SK-N-MC (cell line): ENCODE data around the gene TGFB2.
A peak's percentile ranks its signal among the peaks of the same experiment; 100 is the strongest.

ENCODE experiments used
- DNase-seq: peaks from one replicate; pipeline ENCODE4 v3.0.0-alpha.2; 2011; ENCODE audit warnings: low read depth, low spot score
- H3K27ac ChIP-seq: fragments of 200-600 bp; sonication (generic); 2 replicates; pipeline ENCODE4 v1.5.1; 2016; ENCODE audit warnings: mixed run types
- H3K36me3 ChIP-seq: fragments of 200-600 bp; sonication (generic); 2 replicates; pipeline ENCODE4 v1.6.1; 2017; ENCODE audit warnings: antibody characterized with exemption, low read length, mixed read lengths; ENCODE audit not compliant: insufficient read depth
- H3K4me3 ChIP-seq: fragments of 200-600 bp; sonication (generic); 2 replicates; pipeline ENCODE4 v1.5.1; 2016
- H3K9ac ChIP-seq: fragments of 200-600 bp; sonication (generic); 2 replicates; pipeline ENCODE4 v1.8.0; 2017; ENCODE audit warnings: mixed run types, mixed read lengths; ENCODE audit not compliant: insufficient read length
- H3K9me3 ChIP-seq: fragments of 200-600 bp; sonication (generic); 2 replicates; pipeline ENCODE4 v1.6.1; 2017; ENCODE audit warnings: low read depth, mild to moderate bottlenecking, antibody characterized with exemption, low read length, moderate library complexity, mixed read lengths
- EZH2 ChIP-seq: fragments of 200-600 bp; sonication (generic); IDR thresholded peaks from one replicate; pipeline ENCODE4 v1.6.1; 2017; ENCODE audit warnings: antibody characterized with exemption
- FOXP2 ChIP-seq: optimal IDR thresholded peaks from 2 replicates; pipeline ENCODE3; 2011; ENCODE audit warnings: mild to moderate bottlenecking, moderate library complexity; ENCODE audit not compliant: insufficient read depth; ENCODE audit errors: extremely low read length, control extremely low read depth
- POLR2AphosphoS5 ChIP-seq: IDR thresholded peaks from 2 replicates; pipeline ENCODE4 v1.6.1; 2012; ENCODE audit warnings: mild to moderate bottlenecking, low read depth, low read length, borderline replicate concordance

The TGFB2 gene

DNA sequence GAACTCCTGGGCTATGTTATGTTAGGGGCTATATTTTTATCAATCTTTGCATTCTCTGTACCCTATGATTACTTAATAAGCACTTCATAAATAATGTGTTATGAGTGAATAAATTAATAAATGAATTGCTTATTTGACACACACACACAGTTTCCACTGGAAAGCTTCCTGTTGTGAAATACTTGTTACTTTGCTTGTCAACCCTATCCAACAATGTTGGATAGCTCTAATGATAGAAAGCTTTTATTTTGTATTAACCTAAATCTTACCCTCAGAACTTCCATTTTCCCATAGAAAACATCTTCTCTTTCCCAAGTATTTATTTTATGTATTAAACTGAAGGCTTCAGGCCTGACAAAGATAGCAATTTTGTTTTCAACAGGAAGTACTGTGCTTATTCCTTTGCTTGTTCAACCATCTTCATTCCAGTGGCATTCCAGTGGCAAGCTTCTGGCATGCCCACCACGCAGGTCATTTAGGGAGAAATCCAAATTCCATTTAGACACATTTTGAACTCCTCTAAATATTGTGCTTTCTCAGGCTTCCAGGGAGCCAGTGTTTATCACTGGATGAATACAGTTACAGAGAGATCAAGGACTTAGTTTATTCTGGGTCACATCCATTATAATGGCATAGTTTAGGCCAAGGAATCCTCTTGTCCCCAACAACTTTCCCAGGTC is 134.4 kb downstream of the TGFB2 start:
- TF ChIP-seq EZH2 (no peak), FOXP2 (no peak), POLR2AphosphoS5 (no peak)
- Histone ChIP-seq H3K9ac (no peak overlapping the region), H3K4me3 (no peak overlapping the region), H3K36me3 (no peaks in the 10 kb centered on the region), H3K27ac (peak overlapping the region; percentile 60; the same call in 1 of the 2 replicates), H3K9me3 (no peaks in the 10 kb centered on the region)
- DNase-seq, result no peak

DNA sequence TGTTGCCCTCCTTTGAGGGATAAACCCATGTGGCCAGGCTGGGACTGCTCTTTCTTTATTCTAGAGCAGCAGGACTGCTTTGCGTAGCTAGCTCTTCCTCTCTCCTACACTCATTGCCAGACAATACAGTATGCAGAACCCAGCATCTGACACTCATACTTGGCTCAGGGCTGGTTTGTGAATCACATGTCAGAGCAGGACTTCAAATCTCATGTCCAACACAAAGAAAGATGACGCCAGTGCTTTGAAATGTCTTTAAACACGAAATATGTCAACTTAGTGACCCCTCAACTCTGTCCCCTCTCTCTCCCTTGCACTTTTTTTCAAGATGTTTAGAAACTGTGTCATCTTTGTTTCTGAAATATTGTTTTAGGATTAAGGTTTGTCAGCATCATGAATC is 135.0 kb downstream of the TGFB2 start:
- TF ChIP-seq FOXP2 (no peak), POLR2AphosphoS5 (no peak), EZH2 (no peak)

DNA sequence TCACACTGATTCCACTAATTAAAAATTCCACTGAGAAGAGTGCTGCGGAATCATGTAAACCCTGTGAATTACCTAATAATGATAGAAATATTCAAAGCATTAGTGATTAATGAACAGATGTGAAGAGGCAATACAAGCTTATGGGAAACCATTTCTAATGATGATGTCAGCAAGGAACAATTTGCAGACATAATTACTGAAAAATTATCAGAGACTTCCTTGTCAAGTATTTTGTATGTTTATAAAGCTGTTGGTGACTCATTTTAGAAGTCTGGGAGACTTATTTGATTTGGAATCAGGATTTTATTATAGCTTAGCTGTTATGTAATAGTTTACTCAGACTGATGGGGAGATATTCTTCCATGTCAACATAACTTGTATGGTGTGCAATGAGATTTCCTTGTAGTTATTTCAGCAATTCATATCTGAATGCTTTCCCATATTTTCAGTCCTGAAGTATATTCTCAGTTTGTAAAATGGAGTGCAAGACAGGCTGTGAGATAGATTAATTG is 135.5 kb downstream of the TGFB2 start:
- Histone ChIP-seq H3K9ac (no peak overlapping the region), H3K36me3 (no peaks in the 10 kb centered on the region), H3K4me3 (no peak overlapping the region), H3K9me3 (no peaks in the 10 kb centered on the region), H3K27ac (no peak overlapping the region)
- TF ChIP-seq FOXP2, result no peak
- no peak for TF ChIP-seq POLR2AphosphoS5
- no peak for TF ChIP-seq EZH2
- DNase-seq, result no peak

More for the DNA sequence above, 135.0 kb downstream of the TGFB2 start:
- DNase-seq, result no peak
- Histone ChIP-seq H3K36me3 (no peaks in the 10 kb centered on the region), H3K4me3 (no peak overlapping the region), H3K27ac (peak overlapping the region; percentile 60; the same call in 1 of the 2 replicates), H3K9ac (no peak overlapping the region), H3K9me3 (no peaks in the 10 kb centered on the region)

DNA sequence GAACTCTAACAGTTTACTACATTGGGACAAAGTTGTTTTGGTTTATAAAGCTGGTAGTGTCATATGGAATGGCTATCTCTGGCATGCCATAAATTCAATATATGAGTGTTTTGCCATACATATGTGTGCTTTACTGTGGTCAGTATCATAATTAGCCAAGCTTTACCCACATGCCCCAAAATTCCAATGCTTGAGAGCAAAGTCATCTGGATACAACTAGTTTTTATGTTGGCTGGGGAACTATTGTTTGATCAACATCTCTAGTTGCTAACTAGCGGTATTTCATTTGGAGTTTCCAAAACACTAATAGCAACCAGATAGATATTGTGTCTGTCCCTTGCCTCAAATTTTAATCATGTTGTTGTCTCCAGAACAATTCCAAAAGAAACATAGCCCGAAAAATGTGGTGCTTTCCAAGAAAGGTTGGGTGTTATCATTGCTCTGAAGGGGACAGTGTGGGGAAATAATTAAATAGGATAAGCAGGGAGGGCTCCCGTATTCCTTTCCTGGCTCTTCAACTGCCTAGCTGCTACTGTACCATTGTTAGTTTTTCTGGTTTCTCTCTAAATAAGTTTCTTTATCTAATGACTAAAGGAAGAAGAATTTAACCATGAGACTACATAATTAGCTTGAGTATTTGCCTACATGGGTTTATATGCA is 136.1 kb downstream of the TGFB2 start:
- no peaks in the 10 kb centered on the region for H3K36me3 ChIP-seq
- no peak overlapping the region for H3K27ac ChIP-seq
- TF ChIP-seq EZH2 (no peak), POLR2AphosphoS5 (no peak), FOXP2 (no peak)
- no peak overlapping the region for H3K4me3 ChIP-seq
- H3K9ac ChIP-seq, result no peak overlapping the region
- H3K9me3 ChIP-seq, result no peaks in the 10 kb centered on the region
- DNase-seq, result no peak

DNA sequence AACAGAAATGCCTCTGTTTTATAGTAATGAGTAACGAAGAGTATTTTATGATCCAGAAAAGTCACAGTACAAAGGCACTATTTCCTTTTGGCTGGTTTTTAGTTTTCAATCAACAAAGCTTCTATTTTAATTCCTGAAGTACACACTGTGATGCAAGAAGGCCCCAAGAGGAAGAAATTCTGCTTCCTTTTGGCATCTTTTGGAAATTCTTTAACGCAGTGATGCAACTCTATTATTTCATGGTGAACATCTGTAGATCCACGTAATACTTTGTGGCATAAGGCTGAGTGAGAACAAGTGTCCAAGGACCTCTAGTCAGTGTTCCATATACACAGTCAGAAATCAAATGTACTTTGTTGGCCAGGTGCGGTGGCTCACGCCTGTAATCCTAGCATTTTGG is 137.5 kb downstream of the TGFB2 start:
- Histone ChIP-seq H3K27ac (no peak overlapping the region), H3K36me3 (no peaks in the 10 kb centered on the region), H3K9me3 (no peaks in the 10 kb centered on the region), H3K4me3 (no peak overlapping the region), H3K9ac (no peak overlapping the region)
- no peak for DNase-seq
- TF ChIP-seq POLR2AphosphoS5 (no peak), FOXP2 (no peak), EZH2 (no peak)

DNA sequence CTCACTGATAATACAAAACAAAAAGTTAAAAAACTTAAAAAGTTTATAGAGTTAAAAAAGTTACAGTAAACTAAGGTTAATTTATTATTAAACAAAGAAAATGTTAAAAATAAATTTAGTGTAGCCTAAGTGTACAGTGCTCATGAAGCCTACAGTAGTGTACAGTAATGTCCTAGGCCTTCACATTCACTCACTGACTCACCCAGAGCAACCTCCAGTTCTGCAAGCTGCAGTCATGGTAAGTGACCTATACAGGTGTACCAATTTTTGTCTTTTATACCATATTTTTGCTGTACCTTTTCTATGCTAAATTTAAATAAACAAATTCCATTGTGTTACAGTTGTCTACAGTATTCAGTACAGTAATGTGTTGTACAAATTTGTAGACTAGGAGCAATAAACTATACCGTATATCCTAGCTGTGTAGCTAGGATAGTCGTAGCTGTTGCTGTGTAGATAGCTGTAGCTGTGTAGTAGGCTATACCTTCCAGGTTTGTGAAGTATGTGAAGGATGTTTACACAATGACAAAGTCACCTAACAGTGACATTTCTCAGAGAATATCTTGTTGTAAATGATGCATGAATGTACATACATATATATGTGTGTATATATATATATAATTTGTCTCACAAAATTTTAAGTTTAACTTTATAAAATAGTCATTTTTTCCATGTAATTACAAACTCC is 140.2 kb downstream of the TGFB2 start:
- Histone ChIP-seq H3K9me3 (no peaks in the 10 kb centered on the region), H3K27ac (no peak overlapping the region), H3K9ac (no peak overlapping the region), H3K4me3 (no peak overlapping the region), H3K36me3 (no peaks in the 10 kb centered on the region)
- TF ChIP-seq POLR2AphosphoS5, result no peak
- TF ChIP-seq FOXP2, result no peak
- TF ChIP-seq EZH2, result no peak
- DNase-seq, result no peak

DNA sequence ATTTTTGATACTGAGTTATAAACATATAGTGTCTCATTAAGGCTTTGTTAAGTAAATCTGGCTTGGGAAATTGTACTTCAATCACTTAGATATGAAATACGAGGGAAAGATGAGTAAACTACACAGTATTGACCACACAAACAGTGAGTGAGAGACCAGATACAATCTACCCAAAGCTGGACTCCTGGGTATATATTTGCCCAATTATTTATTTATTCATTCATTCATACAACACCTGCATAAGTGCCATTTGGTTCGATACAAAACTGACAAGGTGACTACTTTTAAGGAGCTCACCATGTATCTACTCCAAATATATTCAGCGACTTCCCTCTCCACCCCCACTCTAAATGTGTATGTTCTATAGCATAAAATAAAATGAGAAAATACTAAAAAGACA is 143.4 kb downstream of the TGFB2 start:
- DNase-seq, result no peak
- Histone ChIP-seq H3K9me3 (no peaks in the 10 kb centered on the region), H3K27ac (no peak overlapping the region)

DNA sequence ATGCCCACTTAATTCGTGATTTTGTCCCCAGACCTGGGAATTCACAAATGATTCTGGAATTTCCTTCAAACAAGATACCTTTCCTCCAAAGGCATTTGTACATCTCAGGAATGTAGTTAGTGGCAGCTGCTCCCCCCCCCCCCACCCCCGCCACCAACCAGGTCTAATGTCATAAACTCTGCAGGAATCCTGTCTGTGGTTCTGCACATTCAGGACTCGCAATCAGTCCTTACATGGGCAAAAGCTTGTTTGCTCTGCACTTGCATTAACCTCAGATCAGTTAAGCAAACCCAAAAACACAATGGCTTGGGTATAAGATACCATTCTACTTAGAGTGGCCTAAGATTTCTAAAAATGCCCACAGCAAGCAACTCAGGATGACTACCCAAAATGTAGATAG is 143.8 kb downstream of the TGFB2 start:
- Histone ChIP-seq H3K9me3 (no peaks in the 10 kb centered on the region), H3K4me3 (no peak overlapping the region), H3K9ac (no peak overlapping the region), H3K36me3 (no peaks in the 10 kb centered on the region), H3K27ac (no peak overlapping the region)
- TF ChIP-seq EZH2 (no peak), POLR2AphosphoS5 (no peak)
- no peak for DNase-seq

More for the DNA sequence above, 143.4 kb downstream of the TGFB2 start:
- TF ChIP-seq FOXP2, result no peak
- TF ChIP-seq EZH2, result no peak
- no peak for TF ChIP-seq POLR2AphosphoS5
- H3K36me3 ChIP-seq, result no peaks in the 10 kb centered on the region
- H3K9ac ChIP-seq, result no peak overlapping the region
- no peak overlapping the region for H3K4me3 ChIP-seq
